Mucosa of descending colon (tissue), 3 donors: ENCODE results near the gene IL1RAPL2. TPM values are rescaled to one million over a fixed set of nuclear protein-coding genes. Genes with fewer than 3 reads are reported as not detected.

Experiments
- ATAC-seq: fragments of 200-7000 bp; cut with Tn5 transposase; one replicate; pipeline ENCODE4 v1.9.1; 2020; ENCODE audit warnings: mild to moderate bottlenecking, moderate library complexity
- DNase-seq, 3 donors: peaks; one replicate each; pipeline ENCODE4 v3.0.0-alpha.2; 2020
- H3K36me3 ChIP-seq: fragments of 200-600 bp; one replicate; pipeline ENCODE4 v1.8.0; 2021; ENCODE audit warnings: low read depth, mild to moderate bottlenecking
- H3K4me1 ChIP-seq: fragments of 200-600 bp; one replicate; pipeline ENCODE4 v1.8.0; 2021; ENCODE audit warnings: low read depth, mild to moderate bottlenecking
- H3K4me3 ChIP-seq: fragments of 200-600 bp; one replicate; pipeline ENCODE4 v1.8.0; 2021; ENCODE audit warnings: mild to moderate bottlenecking
- H3K9me3 ChIP-seq: fragments of 200-600 bp; one replicate; pipeline ENCODE4 v1.8.0; 2021; ENCODE audit warnings: mild to moderate bottlenecking
- intact Hi-C, 2 donors: fragments of 100-400 bp; cut with DNase I in 1 of 2; cut with micrococcal nuclease in 1 of 2; formaldehyde crosslinking; loops; one replicate each; pipeline versions ENCODE4 v1.11.0 to v1.11.1; 2022; cut with DNase I, micrococcal nuclease
- total RNA-seq, 3 donors: library from RNA; stranded (reverse); fragmentation: NEBNext Ultra II Directional in 2 of 3; extraction: Animal tissue kit (Norgen Biotek cat#: 25700) in 2 of 3; gene quantifications; one replicate each; pipeline versions ENCODE4 v1.2.1 to v1.2.4, GENCODE V29; 2021 to 2023
- TF ChIP-seq, protein P1 (sequence below): fragments of 200-600 bp; IDR thresholded peaks from one replicate; pipeline ENCODE4 v1.8.0; 2022; ENCODE audit warnings: antibody characterized with exemption, mild to moderate bottlenecking
- donor health status: DM: no; HTN: no; CAD: no; lungs with moderate emphysema.
- donor health status: DM: no; HTN: no; CAD: no.
- donor health status: DM: no; HTN: yes; CAD: no.

IL1RAPL2 gene
- total RNA-seq, 3 donors from 2014 or later, result 0.19 TPM; not detected in 2

DNA sequence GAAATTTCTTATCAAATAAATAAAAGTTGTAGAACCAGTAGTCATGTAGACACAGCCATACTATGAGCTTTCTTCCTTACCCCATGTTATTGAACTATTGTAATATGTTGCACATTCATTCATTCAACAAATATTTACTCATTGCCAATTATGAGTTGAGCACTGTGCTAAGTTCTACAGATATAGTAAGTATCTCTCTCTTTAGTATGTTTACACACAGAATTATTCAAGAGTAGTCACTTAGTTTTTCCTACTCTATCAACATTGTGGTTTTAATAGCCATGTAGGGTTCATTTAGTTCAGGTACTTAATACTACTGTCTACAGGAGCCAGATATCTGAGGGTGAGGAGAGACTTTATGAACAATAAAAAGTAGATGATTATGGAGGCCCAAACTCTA, 568.3 kb downstream of the IL1RAPL2 start:
- no peaks in the 10 kb centered on the region for H3K4me1 ChIP-seq
- no peaks in the 10 kb centered on the region for H3K9me3 ChIP-seq
- TF ChIP-seq, protein P1, sequence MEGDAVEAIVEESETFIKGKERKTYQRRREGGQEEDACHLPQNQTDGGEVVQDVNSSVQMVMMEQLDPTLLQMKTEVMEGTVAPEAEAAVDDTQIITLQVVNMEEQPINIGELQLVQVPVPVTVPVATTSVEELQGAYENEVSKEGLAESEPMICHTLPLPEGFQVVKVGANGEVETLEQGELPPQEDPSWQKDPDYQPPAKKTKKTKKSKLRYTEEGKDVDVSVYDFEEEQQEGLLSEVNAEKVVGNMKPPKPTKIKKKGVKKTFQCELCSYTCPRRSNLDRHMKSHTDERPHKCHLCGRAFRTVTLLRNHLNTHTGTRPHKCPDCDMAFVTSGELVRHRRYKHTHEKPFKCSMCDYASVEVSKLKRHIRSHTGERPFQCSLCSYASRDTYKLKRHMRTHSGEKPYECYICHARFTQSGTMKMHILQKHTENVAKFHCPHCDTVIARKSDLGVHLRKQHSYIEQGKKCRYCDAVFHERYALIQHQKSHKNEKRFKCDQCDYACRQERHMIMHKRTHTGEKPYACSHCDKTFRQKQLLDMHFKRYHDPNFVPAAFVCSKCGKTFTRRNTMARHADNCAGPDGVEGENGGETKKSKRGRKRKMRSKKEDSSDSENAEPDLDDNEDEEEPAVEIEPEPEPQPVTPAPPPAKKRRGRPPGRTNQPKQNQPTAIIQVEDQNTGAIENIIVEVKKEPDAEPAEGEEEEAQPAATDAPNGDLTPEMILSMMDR, result no peak
- DNase-seq, result no peak
- no peaks in the 10 kb centered on the region for H3K36me3 ChIP-seq
- no peak for ATAC-seq
- no peak overlapping the region for H3K4me3 ChIP-seq
- intact Hi-C loops, result no loop called here

DNA sequence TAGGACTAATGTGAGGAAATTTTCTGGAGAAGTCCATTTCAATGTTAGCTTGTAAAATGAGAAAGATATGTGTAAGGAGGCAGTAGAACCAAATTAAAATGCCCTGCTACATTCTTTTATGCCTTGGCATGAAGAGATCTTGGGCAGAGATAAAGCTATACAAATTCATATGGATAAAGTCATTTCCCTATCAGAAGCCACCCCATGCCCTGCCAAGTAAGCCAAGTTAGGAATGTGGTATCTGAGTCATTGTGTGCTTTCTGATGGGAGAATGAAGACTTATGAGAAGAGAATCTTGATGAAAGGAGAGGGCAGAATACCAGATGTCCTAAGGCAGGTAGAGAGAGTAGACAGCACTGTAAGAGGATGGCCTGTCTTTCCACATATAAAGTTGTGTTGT, 570.8 kb downstream of the IL1RAPL2 start:
- intact Hi-C loops, result no loop called here
- H3K9me3 ChIP-seq, result no peaks in the 10 kb centered on the region
- TF ChIP-seq, protein P1, result no peak
- no peak for DNase-seq
- H3K4me3 ChIP-seq, result no peak overlapping the region
- H3K36me3 ChIP-seq, result no peaks in the 10 kb centered on the region
- H3K4me1 ChIP-seq, result no peaks in the 10 kb centered on the region
- ATAC-seq, result no peak

DNA sequence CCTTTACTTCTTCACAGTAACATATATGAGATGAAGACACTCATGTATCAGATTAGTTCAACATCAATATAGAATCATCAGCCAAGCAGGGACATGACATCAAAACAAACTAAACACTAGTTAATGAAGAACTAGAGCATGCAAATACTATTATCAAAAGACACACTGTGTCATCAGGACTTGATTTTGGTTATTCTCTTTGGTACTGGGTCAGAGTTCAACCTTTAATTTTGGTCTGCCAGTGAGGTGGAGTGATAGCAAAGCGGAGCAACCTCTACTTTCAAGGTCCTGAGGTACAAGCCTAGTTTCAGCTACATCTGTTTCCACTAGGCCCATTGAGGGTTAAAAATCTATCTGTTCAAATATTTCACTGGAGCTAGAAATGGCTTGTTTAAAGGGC, 584.0 kb downstream of the IL1RAPL2 start:
- no peak for DNase-seq
- no peaks in the 10 kb centered on the region for H3K36me3 ChIP-seq
- no peak for ATAC-seq
- H3K4me3 ChIP-seq, result no peak overlapping the region
- H3K9me3 ChIP-seq, result no peaks in the 10 kb centered on the region
- no peaks in the 10 kb centered on the region for H3K4me1 ChIP-seq
- intact Hi-C loops, result no loop called here
- TF ChIP-seq, protein P1, result no peak

DNA sequence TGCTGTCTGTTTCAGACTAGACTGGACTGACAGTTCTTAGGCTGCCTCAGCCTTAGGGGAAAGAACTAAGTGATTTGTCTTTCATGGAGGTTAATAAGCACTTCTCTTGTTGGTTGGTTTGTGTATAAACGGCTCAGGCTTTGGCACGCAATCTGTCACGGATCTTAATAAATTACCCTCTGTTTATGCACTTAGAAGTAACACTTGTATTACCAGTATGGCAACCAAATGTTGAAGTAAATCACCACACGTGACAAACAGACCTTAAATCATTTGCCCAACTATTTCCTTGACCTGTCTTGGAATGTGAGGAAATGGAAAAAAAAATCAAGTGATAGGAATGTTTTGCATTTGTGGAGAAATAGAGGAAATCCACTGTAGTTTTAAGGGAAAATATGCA, 584.6 kb downstream of the IL1RAPL2 start:
- intact Hi-C loops, result no loop called here
- DNase-seq (no peak), ATAC-seq (no peak)
- no peaks in the 10 kb centered on the region for H3K36me3 ChIP-seq
- H3K4me1 ChIP-seq, result no peaks in the 10 kb centered on the region
- no peak overlapping the region for H3K4me3 ChIP-seq
- TF ChIP-seq, protein P1, result no peak
- no peaks in the 10 kb centered on the region for H3K9me3 ChIP-seq

DNA sequence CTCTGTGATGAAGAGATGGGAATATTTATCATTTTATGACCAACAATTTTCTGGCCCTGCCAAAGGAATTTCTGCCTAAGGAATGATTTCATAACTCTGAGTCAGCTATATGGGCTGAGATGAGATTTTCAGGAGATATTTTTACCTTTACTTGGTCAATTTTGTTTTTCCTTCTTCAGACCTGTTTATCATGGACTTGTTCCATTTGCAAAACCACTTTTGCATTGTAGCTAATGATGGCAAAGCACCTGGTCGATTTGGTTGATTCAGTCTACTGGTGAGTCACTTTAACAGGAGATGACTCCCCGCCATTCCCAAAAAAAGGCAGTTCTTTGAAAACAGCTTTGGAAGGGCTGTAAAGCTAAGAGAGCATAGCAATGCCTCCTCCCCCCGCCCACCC, 601.2 kb downstream of the IL1RAPL2 start:
- Histone ChIP-seq H3K4me1 (no peaks in the 10 kb centered on the region), H3K4me3 (no peak overlapping the region), H3K36me3 (no peaks in the 10 kb centered on the region), H3K9me3 (no peaks in the 10 kb centered on the region)
- DNase-seq (no peak), ATAC-seq (no peak)
- intact Hi-C loops, result no loop called here
- TF ChIP-seq, protein P1, result no peak

DNA sequence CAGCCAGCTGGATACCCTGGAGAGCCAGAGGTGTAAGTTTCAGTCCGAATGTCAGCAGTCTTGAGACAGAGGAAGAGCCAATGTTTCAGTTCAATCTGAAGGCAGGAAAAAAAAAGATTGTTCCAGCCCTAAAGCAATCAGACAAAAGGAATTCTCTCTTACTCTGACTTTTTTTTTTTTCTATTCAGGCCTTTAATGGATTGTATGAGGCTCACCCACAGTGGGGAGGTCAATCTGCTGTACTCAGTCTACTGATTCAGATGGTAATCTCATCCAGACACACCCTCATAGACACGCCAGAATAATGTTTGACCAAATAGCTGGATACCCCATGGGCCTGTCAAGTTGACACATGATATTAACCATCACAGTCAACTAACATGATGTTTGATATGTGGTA, 602.6 kb downstream of the IL1RAPL2 start:
- no peaks in the 10 kb centered on the region for H3K9me3 ChIP-seq
- ATAC-seq (no peak), DNase-seq (no peak)
- H3K4me3 ChIP-seq, result no peak overlapping the region
- H3K4me1 ChIP-seq, result no peaks in the 10 kb centered on the region
- H3K36me3 ChIP-seq, result no peaks in the 10 kb centered on the region
- intact Hi-C loops, result no loop called here
- TF ChIP-seq, protein P1, result no peak
